HCT116 (cell line): Measurements from ENCODE around the gene EDEM1. TPM values are rescaled to one million over a fixed set of nuclear protein-coding genes. Genes with fewer than 3 reads are reported as not detected.

ENCODE experiments used
- ATAC-seq: fragments of 200-7000 bp; cut with Tn5 transposase; 2 replicates; pipeline ENCODE4 v1.9.1; 2020; ENCODE audit warnings: mild to moderate bottlenecking, moderate library complexity
- BruUV-seq: library from RNA; stranded (reverse); fragments of 400-500 nt; replicated peaks from 2 replicates; lab custom pipeline; 2021; lab: Mats Ljungman, UMichigan
- CTCF ChIA-PET: fragments of 300-600 bp; sonication (Branson Sonifier 250); formaldehyde crosslinking; loops from one replicate; lab custom pipeline; 2021; ENCODE audit warnings: antibody characterized with exemption; lab: Charles Lee
- POLR2A ChIA-PET: fragments of 300-600, 350-600 bp; sonication (Branson Sonifier 250); formaldehyde crosslinking; loops from one replicate; lab custom pipeline; 2021; ENCODE audit warnings: antibody characterized with exemption; lab: Charles Lee
- RAD21 ChIA-PET, 2 experiments: fragments of 300-600 bp; sonication (Branson Sonifier 250); formaldehyde crosslinking; loops; one replicate each; lab custom pipeline; 2023; ENCODE audit warnings: low total read pairs in 2 of 2; ENCODE audit not compliant: uncharacterized antibody in 2 of 2, unreplicated experiment in 2 of 2, low non-redundant PET in 1 of 2; lab: Charles Lee
- DNase-seq: peaks from one replicate; pipeline ENCODE4 v3.0.0-alpha.2; 2010; ENCODE audit warnings: low read depth, low spot score
- H2AFZ ChIP-seq: fragments of 200-600 bp; shearing (Covaris generic), sonication (generic); 2 replicates; pipeline ENCODE4 v1.6.1; 2017; ENCODE audit warnings: low read depth, mixed run types, mixed read lengths, antibody characterized with exemption, low read length; ENCODE audit not compliant: poor library complexity, severe bottlenecking
- H3K27ac ChIP-seq: 2 replicates; pipeline ENCODE4 v1.5.1; 2012; ENCODE audit warnings: low read depth, low read length
- H3K27me3 ChIP-seq: fragments of 200-600 bp; sonication (generic); 2 replicates; pipeline ENCODE4 v1.6.1; 2016; ENCODE audit warnings: mixed run types, low read length, mixed read lengths; ENCODE audit not compliant: insufficient read depth
- H3K36me3 ChIP-seq, 2 experiments: fragments of 200-500 bp in 1 of 2; fragments of 200-600 bp in 1 of 2; sonication (Bioruptor generic) in 1 of 2; sonication (generic) in 1 of 2; 2 replicates each; pipeline versions ENCODE4 v1.5.1 to v1.6.1; 2014 to 2016; ENCODE audit warnings: low read length in 2 of 2, inconsistent platforms in 1 of 2, mixed read lengths in 1 of 2, mixed run types in 1 of 2; ENCODE audit not compliant: insufficient read depth in 2 of 2, control insufficient read depth in 1 of 2
- H3K4me1 ChIP-seq, 2 experiments: fragments of 200-600 bp in 1 of 2; sonication (generic) in 1 of 2; 2 replicates each; pipeline versions ENCODE4 v1.5.1 to v1.6.1; 2012 to 2017; ENCODE audit warnings: low read length in 2 of 2, inconsistent platforms in 1 of 2, mild to moderate bottlenecking in 1 of 2, mixed read lengths in 1 of 2, mixed run types in 1 of 2, moderate library complexity in 1 of 2; ENCODE audit not compliant: insufficient read depth in 2 of 2, control insufficient read depth in 1 of 2
- H3K4me2 ChIP-seq: fragments of 200-600 bp; sonication (generic); 2 replicates; pipeline ENCODE4 v1.6.1; 2017; ENCODE audit warnings: mixed run types, low read length, mixed read lengths
- H3K4me3 ChIP-seq, 2 experiments: fragments of 200-600 bp in 1 of 2; sonication (generic) in 1 of 2; replicated peaks in 1 of 2; 2 replicates each; pipeline ENCODE4 v1.5.1; 2011 to 2016; ENCODE audit warnings: low read length in 2 of 2, control low read depth in 1 of 2, low read depth in 1 of 2, mild to moderate bottlenecking in 1 of 2, mixed read lengths in 1 of 2, mixed run types in 1 of 2
- H3K79me2 ChIP-seq: fragments of 200-600 bp; sonication (generic); 2 replicates; pipeline ENCODE4 v1.6.1; 2017; ENCODE audit warnings: mild to moderate bottlenecking, mixed run types, low read length, moderate library complexity, mixed read lengths; ENCODE audit not compliant: insufficient read depth
- H3K9ac ChIP-seq: fragments of 200-600 bp; sonication (generic); 2 replicates; pipeline ENCODE4 v1.6.1; 2016; ENCODE audit warnings: low read length, mixed read lengths
- H3K9me2 ChIP-seq: fragments of 200-600 bp; sonication (generic), shearing (Covaris generic); 2 replicates; pipeline ENCODE4 v1.6.1; 2017; ENCODE audit warnings: mixed run types, mild to moderate bottlenecking, moderate library complexity; ENCODE audit not compliant: insufficient read depth
- H3K9me3 ChIP-seq, 2 experiments: fragments of 200-500 bp in 1 of 2; fragments of 200-600 bp in 1 of 2; sonication (Bioruptor generic) in 1 of 2; sonication (generic) in 1 of 2; 2 replicates each; pipeline ENCODE4 v1.6.1; 2014 to 2017; ENCODE audit warnings: low read length in 2 of 2, mixed read lengths in 2 of 2, inconsistent platforms in 1 of 2, low read depth in 1 of 2, mild to moderate bottlenecking in 1 of 2, mixed run types in 1 of 2, moderate library complexity in 1 of 2; ENCODE audit not compliant: control insufficient read depth in 1 of 2, insufficient read depth in 1 of 2
- H4K20me1 ChIP-seq: fragments of 200-600 bp; sonication (generic), shearing (Covaris generic); 2 replicates; pipeline ENCODE4 v1.6.1; 2017; ENCODE audit warnings: mixed run types, mild to moderate bottlenecking, moderate library complexity; ENCODE audit not compliant: insufficient read depth
- EGR1 ChIP-seq: IDR thresholded peaks from 2 replicates; pipeline ENCODE4 v1.6.1; 2012; ENCODE audit warnings: low read depth
- EZH2 ChIP-seq: fragments of 200-600 bp; sonication (generic); IDR thresholded peaks from 2 replicates; pipeline ENCODE4 v1.6.1; 2017; ENCODE audit warnings: antibody characterized with exemption, mixed run types
- EZH2phosphoT487 ChIP-seq: fragments of 200-600 bp; IDR thresholded peaks from 2 replicates; pipeline ENCODE4 v1.6.1; 2018; ENCODE audit warnings: antibody characterized with exemption, borderline replicate concordance
- JUND ChIP-seq: IDR thresholded peaks from 2 replicates; pipeline ENCODE4 v1.6.1; 2012
- POLR2A ChIP-seq: IDR thresholded peaks from 2 replicates; pipeline ENCODE4 v1.7.0; 2011; ENCODE audit warnings: borderline replicate concordance; ENCODE audit not compliant: insufficient read depth, insufficient read length; ENCODE audit errors: extremely low read depth
- POLR2AphosphoS5 ChIP-seq: IDR thresholded peaks from 2 replicates; pipeline ENCODE4 v1.6.1; 2011; ENCODE audit warnings: mild to moderate bottlenecking, low read depth, low read length, moderate library complexity
- RAD21 ChIP-seq: IDR thresholded peaks from 2 replicates; pipeline ENCODE4 v1.6.1; 2012; ENCODE audit warnings: low read depth, mild to moderate bottlenecking
- SIN3A ChIP-seq: IDR thresholded peaks from 2 replicates; pipeline ENCODE4 v1.6.1; 2012; ENCODE audit warnings: low read depth
- SP1 ChIP-seq: IDR thresholded peaks from 2 replicates; pipeline ENCODE4 v1.6.1; 2012; ENCODE audit warnings: low read depth
- ZFX ChIP-seq: fragments of 450-650 bp; IDR thresholded peaks from 2 replicates; pipeline ENCODE4 v1.6.1; 2017
- ZNF274 ChIP-seq: fragments of 200-500 bp; sonication (Bioruptor generic); IDR thresholded peaks from 2 replicates; pipeline ENCODE4 v1.6.1; 2014; ENCODE audit warnings: mild to moderate bottlenecking, low read depth, low read length, inconsistent platforms
- intact Hi-C: fragments of 100-400 bp; cut with micrococcal nuclease; formaldehyde crosslinking; loops from 2 replicates; pipeline ENCODE4 v1.10.0; 2022
- total RNA-seq: library from RNA; stranded (reverse); gene quantifications from one replicate; pipeline ENCODE4 v1.2.1, GENCODE V29; 2021; ENCODE audit not compliant: unreplicated experiment
- TF ChIP-seq, protein P1 (sequence below): IDR thresholded peaks from 2 replicates; pipeline ENCODE4 v1.6.1; 2012; ENCODE audit warnings: low read depth

EDEM1 gene
- total RNA-seq, 1 experiment from 2014 or later = 23.7 TPM

DNA sequence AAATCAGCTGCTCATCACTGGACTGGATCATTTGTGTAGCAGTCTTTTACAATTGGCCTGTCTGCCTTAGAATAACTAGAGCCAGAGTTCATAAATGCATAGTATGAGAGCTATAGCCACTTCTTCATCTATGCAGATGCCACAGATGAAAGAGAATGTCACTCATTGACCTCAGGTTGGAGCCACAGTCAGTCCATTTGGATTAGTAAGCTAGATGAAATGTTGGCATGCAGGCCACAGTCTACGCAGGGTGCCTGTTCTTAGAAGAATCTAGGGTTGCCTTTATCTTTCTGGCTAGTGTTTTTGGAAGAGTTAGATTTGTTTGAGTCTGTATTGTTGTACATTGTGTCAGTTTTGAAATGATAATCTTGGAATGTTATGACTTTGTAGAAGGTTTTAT is 25.4 kb upstream of the EDEM1 start (continued):
- TF ChIP-seq EZH2 (no peak), SP1 (no peak)

DNA sequence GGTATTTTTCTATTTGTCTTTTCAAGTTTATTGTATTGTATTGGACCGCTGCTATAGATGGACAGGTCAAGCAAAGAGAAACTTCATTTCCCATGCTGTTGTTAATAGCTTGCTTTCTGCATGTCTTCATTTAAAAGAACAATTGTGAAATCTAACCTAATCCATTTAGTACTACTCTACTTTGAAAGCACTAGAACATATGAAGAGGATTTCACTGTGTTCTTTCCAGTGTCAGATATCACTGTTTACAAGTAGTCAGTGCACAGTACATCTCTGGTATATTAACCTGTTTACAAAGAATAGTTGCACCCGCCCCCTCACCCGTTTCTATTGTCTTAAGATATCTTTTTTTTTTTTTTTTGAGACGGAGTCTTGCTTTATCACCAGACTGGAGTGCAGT is 21.8 kb upstream of the EDEM1 start:
- ChIA-PET CTCF (no interaction called here), POLR2A (no interaction called here), RAD21 (no interaction called here)
- Histone ChIP-seq H4K20me1 (peaks cover 21% of the 10 kb centered on the region; the same call in 1 of the 2 replicates), H3K9me2 (no peaks in the 10 kb centered on the region), H3K4me3 (no peak overlapping the region), H3K4me2 (no peak overlapping the region), H3K27me3 (no peaks in the 10 kb centered on the region), H3K9me3 (no peaks in the 10 kb centered on the region), H3K27ac (no peak overlapping the region), H3K9ac (no peak overlapping the region), H2AFZ (no peak overlapping the region), H3K36me3 (no peaks in the 10 kb centered on the region), H3K4me1 (peaks cover 27 to 30% of the 10 kb centered on the region in 2 experiments), H3K79me2 (peaks cover 79% of the 10 kb centered on the region)
- no TSS peak for BruUV-seq
- no peak for ATAC-seq
- no peak for TF ChIP-seq EZH2phosphoT487
- TF ChIP-seq JUND = no peak
- TF ChIP-seq ZNF274 = no peak
- no peak for TF ChIP-seq RAD21
- no peak for TF ChIP-seq SIN3A
- no peak for TF ChIP-seq EZH2
- TF ChIP-seq, protein P1, sequence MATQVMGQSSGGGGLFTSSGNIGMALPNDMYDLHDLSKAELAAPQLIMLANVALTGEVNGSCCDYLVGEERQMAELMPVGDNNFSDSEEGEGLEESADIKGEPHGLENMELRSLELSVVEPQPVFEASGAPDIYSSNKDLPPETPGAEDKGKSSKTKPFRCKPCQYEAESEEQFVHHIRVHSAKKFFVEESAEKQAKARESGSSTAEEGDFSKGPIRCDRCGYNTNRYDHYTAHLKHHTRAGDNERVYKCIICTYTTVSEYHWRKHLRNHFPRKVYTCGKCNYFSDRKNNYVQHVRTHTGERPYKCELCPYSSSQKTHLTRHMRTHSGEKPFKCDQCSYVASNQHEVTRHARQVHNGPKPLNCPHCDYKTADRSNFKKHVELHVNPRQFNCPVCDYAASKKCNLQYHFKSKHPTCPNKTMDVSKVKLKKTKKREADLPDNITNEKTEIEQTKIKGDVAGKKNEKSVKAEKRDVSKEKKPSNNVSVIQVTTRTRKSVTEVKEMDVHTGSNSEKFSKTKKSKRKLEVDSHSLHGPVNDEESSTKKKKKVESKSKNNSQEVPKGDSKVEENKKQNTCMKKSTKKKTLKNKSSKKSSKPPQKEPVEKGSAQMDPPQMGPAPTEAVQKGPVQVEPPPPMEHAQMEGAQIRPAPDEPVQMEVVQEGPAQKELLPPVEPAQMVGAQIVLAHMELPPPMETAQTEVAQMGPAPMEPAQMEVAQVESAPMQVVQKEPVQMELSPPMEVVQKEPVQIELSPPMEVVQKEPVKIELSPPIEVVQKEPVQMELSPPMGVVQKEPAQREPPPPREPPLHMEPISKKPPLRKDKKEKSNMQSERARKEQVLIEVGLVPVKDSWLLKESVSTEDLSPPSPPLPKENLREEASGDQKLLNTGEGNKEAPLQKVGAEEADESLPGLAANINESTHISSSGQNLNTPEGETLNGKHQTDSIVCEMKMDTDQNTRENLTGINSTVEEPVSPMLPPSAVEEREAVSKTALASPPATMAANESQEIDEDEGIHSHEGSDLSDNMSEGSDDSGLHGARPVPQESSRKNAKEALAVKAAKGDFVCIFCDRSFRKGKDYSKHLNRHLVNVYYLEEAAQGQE = no peak
- TF ChIP-seq POLR2A = no peak
- TF ChIP-seq ZFX = no peak
- no peak for TF ChIP-seq EGR1
- TF ChIP-seq POLR2AphosphoS5 = no peak
- intact Hi-C loops = no loop called here
- DNase-seq = no peak
